Liver (tissue), 9 donors: ENCODE data around the gene THRB. TPM values are rescaled to one million over a fixed set of nuclear protein-coding genes. Genes with fewer than 3 reads are reported as not detected.

Experiments
- DNase-seq: peaks from one replicate; pipeline ENCODE4 v3.0.0-alpha.2; 2017; ENCODE audit warnings: low spot score
- H3K27ac ChIP-seq, 2 donors: one replicate each; pipeline ENCODE4 v1.7.0; 2013; ENCODE audit warnings: inconsistent platforms in 2 of 2, low read length in 2 of 2, control low read depth in 1 of 2, low read depth in 1 of 2, mild to moderate bottlenecking in 1 of 2
- H3K27me3 ChIP-seq, 4 donors: one replicate each; pipeline versions ENCODE4 v1.6.1 to v1.7.0; 2013; ENCODE audit warnings: low read length in 3 of 4, inconsistent platforms in 1 of 4, mild to moderate bottlenecking in 1 of 4, moderate library complexity in 1 of 4; ENCODE audit not compliant: control insufficient read depth in 4 of 4, insufficient read depth in 4 of 4
- H3K36me3 ChIP-seq, 4 donors: one replicate each; pipeline versions ENCODE4 v1.6.1 to v1.7.0; 2013; ENCODE audit warnings: low read length in 3 of 4, mild to moderate bottlenecking in 3 of 4, low read depth in 1 of 4, moderate library complexity in 1 of 4; ENCODE audit not compliant: control insufficient read depth in 4 of 4, insufficient read depth in 3 of 4
- H3K4me1 ChIP-seq, 4 donors: one replicate each; pipeline versions ENCODE4 v1.6.1 to v1.7.0; 2013; ENCODE audit warnings: low read length in 3 of 4, mild to moderate bottlenecking in 3 of 4, moderate library complexity in 1 of 4; ENCODE audit not compliant: control insufficient read depth in 4 of 4, insufficient read depth in 4 of 4
- H3K4me3 ChIP-seq, 3 donors: one replicate each; pipeline versions ENCODE4 v1.6.1 to v1.7.0; 2013; ENCODE audit warnings: low read length in 3 of 3, control low read depth in 1 of 3, low read depth in 1 of 3, mild to moderate bottlenecking in 1 of 3
- H3K9ac ChIP-seq, 2 donors: one replicate each; pipeline ENCODE4 v1.7.0; 2013; ENCODE audit warnings: low read length in 2 of 2, mild to moderate bottlenecking in 2 of 2, moderate library complexity in 2 of 2, control low read depth in 1 of 2, low read depth in 1 of 2
- H3K9me3 ChIP-seq, 4 donors: one replicate each; pipeline versions ENCODE4 v1.6.1 to v1.7.0; 2013; ENCODE audit warnings: low read length in 3 of 4; ENCODE audit not compliant: control insufficient read depth in 4 of 4
- EGR1 ChIP-seq, 2 donors: IDR thresholded peaks; 2 replicates each; pipeline ENCODE4 v1.6.1; 2016 to 2018; ENCODE audit warnings: antibody characterized with exemption in 2 of 2, low read depth in 2 of 2
- FOXA2 ChIP-seq: IDR thresholded peaks from 2 replicates; pipeline ENCODE4 v1.6.1; 2016; ENCODE audit warnings: antibody characterized with exemption
- HNF4A ChIP-seq, 2 donors: conservative IDR thresholded peaks; 2 replicates each; pipeline ENCODE4 v1.6.1; 2016; ENCODE audit warnings: antibody characterized with exemption in 2 of 2, mild to moderate bottlenecking in 2 of 2
- HNF4G ChIP-seq: IDR thresholded peaks from 2 replicates; pipeline ENCODE4 v1.6.1; 2016; ENCODE audit warnings: antibody characterized with exemption
- JUND ChIP-seq, 2 donors: IDR thresholded peaks; 2 replicates each; pipeline ENCODE4 v1.6.1; 2016; ENCODE audit warnings: antibody characterized with exemption in 2 of 2
- NR2F2 ChIP-seq: IDR thresholded peaks from 2 replicates; pipeline ENCODE4 v1.6.1; 2016; ENCODE audit warnings: antibody characterized with exemption
- RAD21 ChIP-seq, 2 donors: IDR thresholded peaks; 2 replicates each; pipeline ENCODE4 v1.6.1; 2016; ENCODE audit warnings: antibody characterized with exemption in 2 of 2, mild to moderate bottlenecking in 2 of 2
- RXRA ChIP-seq, 2 donors: IDR thresholded peaks; 2 replicates each; pipeline ENCODE4 v1.6.1; 2017 to 2018; ENCODE audit warnings: antibody characterized with exemption in 2 of 2, mild to moderate bottlenecking in 1 of 2
- SP1 ChIP-seq: IDR thresholded peaks from 2 replicates; pipeline ENCODE4 v1.6.1; 2018; ENCODE audit warnings: antibody characterized with exemption, mild to moderate bottlenecking
- TAF1 ChIP-seq: conservative IDR thresholded peaks from 2 replicates; pipeline ENCODE4 v1.6.1; 2016; ENCODE audit warnings: antibody characterized with exemption, mild to moderate bottlenecking
- YY1 ChIP-seq: IDR thresholded peaks from 2 replicates; pipeline ENCODE4 v1.6.1; 2016; ENCODE audit warnings: antibody characterized with exemption, mild to moderate bottlenecking
- WGBS: extraction: QIAGEN DNeasy Blood & Tissue Kit; methylation state at CpG from one replicate; pipeline ENCODE4 v1.1.7; 2013; 5-methylcytosine and 5-hydroxymethylcytosine counted together
- polyA plus RNA-seq, 2 donors: library from polyadenylated mRNA; stranded (reverse) in 1 of 2; unstranded in 1 of 2; fragments of 200-250 nt in 1 of 2; fragments of >200 nt in 1 of 2; fragmentation: Nextera tagmentation in 1 of 2; extraction: Ambion mirVana in 1 of 2; gene quantifications; one replicate each; pipeline versions ENCODE4 v1.2.1 to v1.2.3, GENCODE V29; 2013 to 2015
- total RNA-seq, 2 donors: library from RNA; depleted of rRNA; stranded (reverse); fragments of >200 nt; gene quantifications; one replicate each; pipeline ENCODE4 v1.2.3, GENCODE V29; 2014
- TF ChIP-seq, protein P1 (sequence below): IDR thresholded peaks from 2 replicates; pipeline ENCODE4 v1.6.1; 2016; ENCODE audit warnings: antibody characterized with exemption
- TF ChIP-seq, protein P2 (sequence below): fragments of 150-350 bp; IDR thresholded peaks from 2 replicates; pipeline ENCODE4 v1.5.1; 2017; ENCODE audit warnings: improper control_type of control experiment, low read depth, low read length; ENCODE audit not compliant: missing input control
- TF ChIP-seq, protein P3 (sequence below): IDR thresholded peaks from 2 replicates; pipeline ENCODE4 v1.6.1; 2016; ENCODE audit warnings: antibody characterized with exemption, mild to moderate bottlenecking
- donor health status: healthy.
- donor health status: healthy.
- donor health status: healthy.
- donor health status: healthy.
- donor health status: healthy.

The THRB gene
- total and polyA plus RNA-seq, 4 donors = 5.9 to 23.9 (median 9.3) TPM

DNA sequence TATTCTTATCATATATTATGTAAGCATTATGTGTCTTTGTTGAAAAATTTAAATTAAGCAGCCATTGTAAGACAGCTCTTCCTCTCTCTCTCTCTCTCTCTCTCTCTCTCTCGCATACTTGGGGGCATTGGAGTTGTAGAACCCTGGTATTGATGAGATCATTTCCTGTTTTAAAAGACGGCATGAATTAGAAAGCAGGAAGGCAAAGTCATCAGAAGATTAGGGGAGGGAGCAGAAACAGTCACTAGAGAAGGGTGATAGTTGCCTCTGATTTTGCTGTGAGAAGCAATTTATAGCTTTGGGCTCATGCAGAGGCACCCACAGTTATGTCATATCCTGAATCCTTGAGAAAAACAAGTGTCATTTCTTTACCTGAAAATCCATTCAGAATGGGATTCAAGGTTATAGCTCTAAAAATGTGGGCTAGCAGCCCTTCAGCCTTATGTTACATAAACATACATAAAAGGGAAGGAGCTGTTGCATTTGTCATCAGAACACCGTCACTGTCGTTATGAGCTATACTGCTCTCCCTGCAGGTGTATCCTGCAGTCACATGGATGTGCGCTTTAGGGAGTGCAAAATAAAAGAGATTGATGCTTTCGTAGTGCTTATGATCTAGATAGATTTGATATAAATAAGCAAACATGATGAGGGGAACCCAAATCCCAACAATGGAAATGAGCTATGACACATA, 335.7 kb downstream of the THRB start:
- TF ChIP-seq EGR1 (IDR thresholded peaks at IDR 0.05; ENCODE audit: low read depth in 2 of 2) (no peak), NR2F2 (no peak), YY1 (no peak), TAF1 (no peak), HNF4G (no peak), FOXA2 (no peak), JUND (IDR thresholded peaks at IDR 0.05) (no peak), RXRA (IDR thresholded peaks at IDR 0.05) (no peak), SP1 (no peak)
- TF ChIP-seq, protein P1, sequence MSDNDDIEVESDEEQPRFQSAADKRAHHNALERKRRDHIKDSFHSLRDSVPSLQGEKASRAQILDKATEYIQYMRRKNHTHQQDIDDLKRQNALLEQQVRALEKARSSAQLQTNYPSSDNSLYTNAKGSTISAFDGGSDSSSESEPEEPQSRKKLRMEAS = no peak
- TF ChIP-seq, protein P2, sequence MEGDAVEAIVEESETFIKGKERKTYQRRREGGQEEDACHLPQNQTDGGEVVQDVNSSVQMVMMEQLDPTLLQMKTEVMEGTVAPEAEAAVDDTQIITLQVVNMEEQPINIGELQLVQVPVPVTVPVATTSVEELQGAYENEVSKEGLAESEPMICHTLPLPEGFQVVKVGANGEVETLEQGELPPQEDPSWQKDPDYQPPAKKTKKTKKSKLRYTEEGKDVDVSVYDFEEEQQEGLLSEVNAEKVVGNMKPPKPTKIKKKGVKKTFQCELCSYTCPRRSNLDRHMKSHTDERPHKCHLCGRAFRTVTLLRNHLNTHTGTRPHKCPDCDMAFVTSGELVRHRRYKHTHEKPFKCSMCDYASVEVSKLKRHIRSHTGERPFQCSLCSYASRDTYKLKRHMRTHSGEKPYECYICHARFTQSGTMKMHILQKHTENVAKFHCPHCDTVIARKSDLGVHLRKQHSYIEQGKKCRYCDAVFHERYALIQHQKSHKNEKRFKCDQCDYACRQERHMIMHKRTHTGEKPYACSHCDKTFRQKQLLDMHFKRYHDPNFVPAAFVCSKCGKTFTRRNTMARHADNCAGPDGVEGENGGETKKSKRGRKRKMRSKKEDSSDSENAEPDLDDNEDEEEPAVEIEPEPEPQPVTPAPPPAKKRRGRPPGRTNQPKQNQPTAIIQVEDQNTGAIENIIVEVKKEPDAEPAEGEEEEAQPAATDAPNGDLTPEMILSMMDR = no peak
- TF ChIP-seq, protein P3, sequence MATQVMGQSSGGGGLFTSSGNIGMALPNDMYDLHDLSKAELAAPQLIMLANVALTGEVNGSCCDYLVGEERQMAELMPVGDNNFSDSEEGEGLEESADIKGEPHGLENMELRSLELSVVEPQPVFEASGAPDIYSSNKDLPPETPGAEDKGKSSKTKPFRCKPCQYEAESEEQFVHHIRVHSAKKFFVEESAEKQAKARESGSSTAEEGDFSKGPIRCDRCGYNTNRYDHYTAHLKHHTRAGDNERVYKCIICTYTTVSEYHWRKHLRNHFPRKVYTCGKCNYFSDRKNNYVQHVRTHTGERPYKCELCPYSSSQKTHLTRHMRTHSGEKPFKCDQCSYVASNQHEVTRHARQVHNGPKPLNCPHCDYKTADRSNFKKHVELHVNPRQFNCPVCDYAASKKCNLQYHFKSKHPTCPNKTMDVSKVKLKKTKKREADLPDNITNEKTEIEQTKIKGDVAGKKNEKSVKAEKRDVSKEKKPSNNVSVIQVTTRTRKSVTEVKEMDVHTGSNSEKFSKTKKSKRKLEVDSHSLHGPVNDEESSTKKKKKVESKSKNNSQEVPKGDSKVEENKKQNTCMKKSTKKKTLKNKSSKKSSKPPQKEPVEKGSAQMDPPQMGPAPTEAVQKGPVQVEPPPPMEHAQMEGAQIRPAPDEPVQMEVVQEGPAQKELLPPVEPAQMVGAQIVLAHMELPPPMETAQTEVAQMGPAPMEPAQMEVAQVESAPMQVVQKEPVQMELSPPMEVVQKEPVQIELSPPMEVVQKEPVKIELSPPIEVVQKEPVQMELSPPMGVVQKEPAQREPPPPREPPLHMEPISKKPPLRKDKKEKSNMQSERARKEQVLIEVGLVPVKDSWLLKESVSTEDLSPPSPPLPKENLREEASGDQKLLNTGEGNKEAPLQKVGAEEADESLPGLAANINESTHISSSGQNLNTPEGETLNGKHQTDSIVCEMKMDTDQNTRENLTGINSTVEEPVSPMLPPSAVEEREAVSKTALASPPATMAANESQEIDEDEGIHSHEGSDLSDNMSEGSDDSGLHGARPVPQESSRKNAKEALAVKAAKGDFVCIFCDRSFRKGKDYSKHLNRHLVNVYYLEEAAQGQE = no peak
- no peaks in the 10 kb centered on the region for H3K36me3 ChIP-seq
- no peak overlapping the region for H3K27ac ChIP-seq
- 76% methylated on average over 6 of the region's 6 CpGs for WGBS
- DNase-seq = no peak
- H3K27me3 ChIP-seq = no peaks in the 10 kb centered on the region
- no peaks in the 10 kb centered on the region for H3K9me3 ChIP-seq
- peaks cover 0 to 2% (median 0%) of the 10 kb centered on the region in 4 donors for H3K4me1 ChIP-seq
- no peak overlapping the region for H3K9ac ChIP-seq
- no peak overlapping the region for H3K4me3 ChIP-seq

DNA sequence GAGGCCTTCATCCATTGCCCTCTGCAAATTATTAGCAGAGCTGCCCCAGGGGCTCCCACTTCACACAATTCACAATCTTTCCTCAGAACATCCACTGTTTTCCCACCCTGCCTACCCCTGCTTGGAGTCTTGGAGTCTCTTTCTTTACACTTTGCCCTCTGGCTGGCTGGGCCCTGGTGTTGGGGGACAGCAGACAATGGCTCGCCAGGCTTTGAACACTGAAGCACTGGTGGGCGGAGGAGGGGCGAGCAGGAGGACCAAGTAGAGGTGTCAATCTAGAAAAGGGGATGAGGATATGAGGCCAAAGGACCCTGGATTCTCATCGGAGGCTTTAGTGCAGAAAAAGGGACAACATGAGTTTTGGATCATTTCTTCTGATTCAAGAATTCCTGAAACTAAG, 337.5 kb downstream of the THRB start:
- Histone ChIP-seq H3K36me3 (peaks cover 0 to 3% (median 0%) of the 10 kb centered on the region in 4 donors), H3K9me3 (no peaks in the 10 kb centered on the region), H3K27ac (no peak overlapping the region), H3K27me3 (no peaks in the 10 kb centered on the region), H3K4me1 (peaks cover 0 to 2% (median 0%) of the 10 kb centered on the region in 4 donors), H3K4me3 (no peak overlapping the region), H3K9ac (no peak overlapping the region)
- 95% methylated on average over 4 of the region's 4 CpGs for WGBS
- TF ChIP-seq HNF4A (conservative IDR thresholded peaks at IDR 0.05) = no peak
- TF ChIP-seq RAD21 (IDR thresholded peaks at IDR 0.05) = no peak
- TF ChIP-seq FOXA2 = no peak
- no peak for TF ChIP-seq NR2F2
- no peak for TF ChIP-seq RXRA (IDR thresholded peaks at IDR 0.05)
- DNase-seq = no peak
